NCI-H524 (cell line): ENCODE data around the gene FAM118B.

ENCODE experiments used
- DNase-seq, 2 experiments: peaks; one replicate each; lab custom pipeline; 2025; lab: John Stamatoyannopoulos, UW

Gene FAM118B

GRCh38 chr11:126311401-126312291 lies 100.1 kb downstream of the FAM118B start:
- DNase-seq: no peak
